Measurements from ENCODE around the gene CAMSAP1. TPM values are rescaled to one million over a fixed set of nuclear protein-coding genes. Genes with fewer than 3 reads are reported as not detected.

Gene CAMSAP1
- total RNA-seq, 1 experiment from 2014 or later = 24.8 TPM

DNA sequence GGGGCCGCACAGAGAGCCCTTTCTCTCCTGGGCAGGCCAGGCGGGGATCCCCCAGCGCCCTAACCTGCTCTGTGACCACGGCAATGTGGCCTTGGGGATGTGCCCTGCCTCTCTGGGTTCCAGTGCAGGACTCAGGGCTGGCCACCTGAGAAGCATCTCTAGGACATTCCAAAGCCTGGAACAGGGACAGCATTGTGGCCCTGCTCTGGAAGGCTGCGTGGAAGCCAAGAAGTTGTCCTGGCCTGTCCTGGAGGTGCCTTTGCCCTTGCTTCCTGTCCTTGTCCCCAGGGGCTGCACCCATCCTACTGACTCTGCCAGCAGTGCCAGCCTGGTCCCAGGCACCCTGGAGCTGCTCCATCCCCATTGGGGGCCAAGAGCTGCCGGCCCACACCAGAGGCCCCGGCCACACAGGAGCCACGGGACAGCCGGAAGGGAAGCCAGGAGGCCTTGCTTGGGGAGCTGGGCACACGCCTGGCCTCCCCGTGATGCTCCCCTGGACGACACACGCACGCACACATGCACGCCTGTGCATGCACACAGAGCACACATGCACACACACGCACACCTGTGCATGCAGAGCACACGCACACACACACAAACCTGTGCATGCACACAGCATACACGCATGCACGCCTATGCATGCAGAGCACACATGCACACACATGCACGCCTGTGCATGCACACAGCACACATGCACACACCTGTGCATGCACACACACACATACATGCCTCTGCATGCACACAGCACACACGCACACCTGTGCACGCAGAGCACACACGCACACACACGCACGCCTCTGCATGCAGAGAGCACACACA lies 20.1 kb upstream of the CAMSAP1 start:
- H3K36me3 ChIP-seq (ENCODE audit: control insufficient read depth, insufficient read depth, low read length) = no peaks in the 10 kb centered on the region; the same call in 1 of the 2 replicates
- BruUV-seq (replicated peaks) = no TSS peak
- peak overlapping the region; percentile 54; the same call in 1 of the 2 replicates for H3K27ac ChIP-seq (ENCODE audit: low read length)
- CTCF ChIA-PET = interaction anchor here (0.5 kb wide), 1 partner anchor 63 kb away, joined by 3 read pairs; no protein-coding TSS in a partner anchor
- intact Hi-C loops (cut with micrococcal nuclease; ENCODE audit: unreplicated experiment) = no loop called here
- ATAC-seq (peak; percentile 56), DNase-seq (ENCODE audit: low read depth, low spot score) (no peak)
- TF ChIP-seq, protein P1, sequence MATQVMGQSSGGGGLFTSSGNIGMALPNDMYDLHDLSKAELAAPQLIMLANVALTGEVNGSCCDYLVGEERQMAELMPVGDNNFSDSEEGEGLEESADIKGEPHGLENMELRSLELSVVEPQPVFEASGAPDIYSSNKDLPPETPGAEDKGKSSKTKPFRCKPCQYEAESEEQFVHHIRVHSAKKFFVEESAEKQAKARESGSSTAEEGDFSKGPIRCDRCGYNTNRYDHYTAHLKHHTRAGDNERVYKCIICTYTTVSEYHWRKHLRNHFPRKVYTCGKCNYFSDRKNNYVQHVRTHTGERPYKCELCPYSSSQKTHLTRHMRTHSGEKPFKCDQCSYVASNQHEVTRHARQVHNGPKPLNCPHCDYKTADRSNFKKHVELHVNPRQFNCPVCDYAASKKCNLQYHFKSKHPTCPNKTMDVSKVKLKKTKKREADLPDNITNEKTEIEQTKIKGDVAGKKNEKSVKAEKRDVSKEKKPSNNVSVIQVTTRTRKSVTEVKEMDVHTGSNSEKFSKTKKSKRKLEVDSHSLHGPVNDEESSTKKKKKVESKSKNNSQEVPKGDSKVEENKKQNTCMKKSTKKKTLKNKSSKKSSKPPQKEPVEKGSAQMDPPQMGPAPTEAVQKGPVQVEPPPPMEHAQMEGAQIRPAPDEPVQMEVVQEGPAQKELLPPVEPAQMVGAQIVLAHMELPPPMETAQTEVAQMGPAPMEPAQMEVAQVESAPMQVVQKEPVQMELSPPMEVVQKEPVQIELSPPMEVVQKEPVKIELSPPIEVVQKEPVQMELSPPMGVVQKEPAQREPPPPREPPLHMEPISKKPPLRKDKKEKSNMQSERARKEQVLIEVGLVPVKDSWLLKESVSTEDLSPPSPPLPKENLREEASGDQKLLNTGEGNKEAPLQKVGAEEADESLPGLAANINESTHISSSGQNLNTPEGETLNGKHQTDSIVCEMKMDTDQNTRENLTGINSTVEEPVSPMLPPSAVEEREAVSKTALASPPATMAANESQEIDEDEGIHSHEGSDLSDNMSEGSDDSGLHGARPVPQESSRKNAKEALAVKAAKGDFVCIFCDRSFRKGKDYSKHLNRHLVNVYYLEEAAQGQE (IDR thresholded peaks at IDR 0.05; ENCODE audit: insufficient read depth in 1 of 2, low read depth in 2 of 2, low read length in 1 of 2) = no peak
- TF ChIP-seq SIN3A (IDR thresholded peaks at IDR 0.05; ENCODE audit: borderline replicate concordance, insufficient read depth, low read depth, low read length) = no peak
- TF ChIP-seq TCF7L2 (IDR thresholded peaks at IDR 0.05; ENCODE audit: low read depth, low read length) = no peak
- TF ChIP-seq, protein P2, sequence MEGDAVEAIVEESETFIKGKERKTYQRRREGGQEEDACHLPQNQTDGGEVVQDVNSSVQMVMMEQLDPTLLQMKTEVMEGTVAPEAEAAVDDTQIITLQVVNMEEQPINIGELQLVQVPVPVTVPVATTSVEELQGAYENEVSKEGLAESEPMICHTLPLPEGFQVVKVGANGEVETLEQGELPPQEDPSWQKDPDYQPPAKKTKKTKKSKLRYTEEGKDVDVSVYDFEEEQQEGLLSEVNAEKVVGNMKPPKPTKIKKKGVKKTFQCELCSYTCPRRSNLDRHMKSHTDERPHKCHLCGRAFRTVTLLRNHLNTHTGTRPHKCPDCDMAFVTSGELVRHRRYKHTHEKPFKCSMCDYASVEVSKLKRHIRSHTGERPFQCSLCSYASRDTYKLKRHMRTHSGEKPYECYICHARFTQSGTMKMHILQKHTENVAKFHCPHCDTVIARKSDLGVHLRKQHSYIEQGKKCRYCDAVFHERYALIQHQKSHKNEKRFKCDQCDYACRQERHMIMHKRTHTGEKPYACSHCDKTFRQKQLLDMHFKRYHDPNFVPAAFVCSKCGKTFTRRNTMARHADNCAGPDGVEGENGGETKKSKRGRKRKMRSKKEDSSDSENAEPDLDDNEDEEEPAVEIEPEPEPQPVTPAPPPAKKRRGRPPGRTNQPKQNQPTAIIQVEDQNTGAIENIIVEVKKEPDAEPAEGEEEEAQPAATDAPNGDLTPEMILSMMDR (IDR thresholded peaks at IDR 0.05) = no peak
- no peak for TF ChIP-seq POLR2AphosphoS5 (IDR thresholded peaks at IDR 0.05; ENCODE audit: low read depth, low read length)
- H3K27me3 ChIP-seq (ENCODE audit: control insufficient read depth, insufficient read depth, low read length) = no peaks in the 10 kb centered on the region
- in situ Hi-C loops (cut with HindIII; ENCODE audit: low pct_unique_long_range_greater_than_20kb, low sequenced_read_pairs) = no loop called here
- no peaks in the 10 kb centered on the region for H3K9me3 ChIP-seq (ENCODE audit: control insufficient read depth, insufficient read depth, low read depth, low read length)
- H3K4me3 ChIP-seq (ENCODE audit: low read depth in 2 of 2, low read length in 2 of 2) = no peak overlapping the region
- H3K4me1 ChIP-seq (ENCODE audit: control insufficient read depth, insufficient read depth, low read length) = peaks cover 11% of the 10 kb centered on the region
- POLR2A ChIA-PET = no interaction called here

DNA sequence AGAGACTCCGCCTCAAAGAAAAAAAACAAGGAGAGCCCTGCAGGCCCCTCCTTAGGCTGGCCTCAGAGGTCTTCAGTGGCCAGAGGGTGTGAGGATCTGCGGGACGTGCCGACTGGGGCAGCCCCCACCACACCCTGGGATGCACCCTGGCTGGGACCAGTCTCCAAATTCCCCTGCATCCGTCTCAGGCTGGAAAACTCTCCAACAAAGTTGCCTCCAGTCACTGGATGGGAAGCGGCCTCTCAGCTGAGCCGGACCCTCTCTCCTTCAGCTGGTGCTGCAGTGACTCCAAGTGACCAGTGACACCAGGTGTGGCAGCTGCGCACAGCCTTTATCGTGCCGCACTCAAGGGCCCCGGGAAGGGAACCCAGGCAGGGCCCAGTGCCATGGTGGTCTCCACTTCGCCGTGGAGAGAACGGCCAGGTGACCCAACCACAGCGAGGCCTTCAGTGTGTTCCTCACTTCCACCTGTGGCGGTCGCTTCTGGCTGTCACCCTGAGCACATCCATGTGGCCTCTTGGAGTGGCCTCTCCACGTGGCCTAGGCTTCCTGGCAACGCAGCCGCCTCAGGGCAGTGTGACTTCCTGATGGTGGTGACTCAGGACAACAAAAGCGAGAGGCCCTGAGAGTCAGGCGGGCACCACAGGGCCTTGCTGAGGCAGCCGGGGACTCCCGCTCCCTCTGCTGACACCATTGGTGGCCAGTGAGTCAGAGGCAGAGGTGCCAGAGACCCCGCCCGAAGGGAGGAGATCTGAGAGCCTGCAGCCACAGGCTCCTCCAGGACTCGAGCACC lies 19.3 kb upstream of the CAMSAP1 start:
- peak; percentile 57 for DNase-seq (ENCODE audit: low read depth, low spot score)
- Histone ChIP-seq H3K4me3 (ENCODE audit: low read depth in 2 of 2, low read length in 2 of 2) (no peak overlapping the region), H3K27ac (ENCODE audit: low read length) (peak overlapping the region; percentile 54; the same call in 1 of the 2 replicates), H3K36me3 (ENCODE audit: control insufficient read depth, insufficient read depth, low read length) (no peaks in the 10 kb centered on the region), H3K4me1 (ENCODE audit: control insufficient read depth, insufficient read depth, low read length) (peaks cover 11% of the 10 kb centered on the region), H3K27me3 (ENCODE audit: control insufficient read depth, insufficient read depth, low read length) (no peaks in the 10 kb centered on the region), H3K9me3 (ENCODE audit: control insufficient read depth, insufficient read depth, low read depth, low read length) (no peaks in the 10 kb centered on the region)
- ChIA-PET POLR2A (no interaction called here), CTCF (interaction anchor here (0.5 kb wide), 1 partner anchor 62 kb away, joined by 3 read pairs; no protein-coding TSS in a partner anchor)
- BruUV-seq (replicated peaks) = no TSS peak
- peak; percentile 91 for ATAC-seq
- intact Hi-C loops (cut with micrococcal nuclease; ENCODE audit: unreplicated experiment) (no loop called here), in situ Hi-C loops (cut with HindIII; ENCODE audit: low pct_unique_long_range_greater_than_20kb, low sequenced_read_pairs) (no loop called here)
- 0 out of 2 replicates have a peak, but pooled peaks have one; percentile 15 for TF ChIP-seq TCF7L2 (IDR thresholded peaks at IDR 0.05; ENCODE audit: low read depth, low read length)
- TF ChIP-seq, protein P1 (IDR thresholded peaks at IDR 0.05; ENCODE audit: insufficient read depth in 1 of 2, low read depth in 2 of 2, low read length in 1 of 2) = no peak
- TF ChIP-seq, protein P2 (IDR thresholded peaks at IDR 0.05) = no peak
- 0 out of 2 replicates have a peak, but pooled peaks have one; percentile 36 for TF ChIP-seq SIN3A (IDR thresholded peaks at IDR 0.05; ENCODE audit: borderline replicate concordance, insufficient read depth, low read depth, low read length)
- no peak for TF ChIP-seq POLR2AphosphoS5 (IDR thresholded peaks at IDR 0.05; ENCODE audit: low read depth, low read length)
